A549 (cell line): Measurements from ENCODE around the gene ERICH6. TPM values are rescaled to one million over a fixed set of nuclear protein-coding genes. Genes with fewer than 3 reads are reported as not detected.

Experiments used
- ATAC-seq, 2 experiments: fragments of 200-7000 bp in 1 of 2; fragments of >200 bp in 1 of 2; cut with Nextera tagmentation in 1 of 2; cut with Tn5 transposase in 1 of 2; 3 replicates each; pipeline versions ENCODE4 v1.8.0 to v1.9.1; 2018 to 2020; ENCODE audit warnings: mild to moderate bottlenecking in 1 of 2, moderate library complexity in 1 of 2
- CTCF ChIA-PET: fragments of 300-600 bp; sonication (Branson Sonifier 250); formaldehyde crosslinking; extraction: SDS; loops from one replicate; lab custom pipeline; 2021; ENCODE audit warnings: antibody characterized with exemption, inconsistent platforms; lab: Yijun Ruan, JAX
- POLR2A ChIA-PET: fragments of 350-600 bp; formaldehyde crosslinking; extraction: SDS; loops from one replicate; lab custom pipeline; 2021; ENCODE audit warnings: antibody characterized with exemption, inconsistent platforms; lab: Yijun Ruan, JAX
- DNase-seq, 2 experiments: peaks; one replicate each; pipeline versions ENCODE4 v3.0.0 to v3.0.0-alpha.2; 2011 to 2016; ENCODE audit warnings: low read depth in 1 of 2, low spot score in 1 of 2
- FAIRE-seq: peaks from 2 replicates; lab custom pipeline; 2011; peaks lifted over from hg19 to GRCh38; lab: Jason Lieb, UNC
- H3K27ac ChIP-seq, 2 experiments: fragments of >200 bp; sonication (Bioruptor Twin); formaldehyde crosslinking; 3 replicates each; pipeline ENCODE4 v1.5.1; 2016 to 2017
- H3K4me1 ChIP-seq: fragments of >200 bp; sonication (Bioruptor Twin); formaldehyde crosslinking; 3 replicates; pipeline ENCODE4 v1.6.1; 2016
- H3K4me2 ChIP-seq: fragments of >200 bp; sonication (Bioruptor Twin); formaldehyde crosslinking; 3 replicates; pipeline ENCODE4 v1.6.1; 2016
- H3K4me3 ChIP-seq: fragments of >200 bp; sonication (Bioruptor Twin); formaldehyde crosslinking; 3 replicates; pipeline ENCODE4 v1.5.1; 2016
- H3K9me3 ChIP-seq: fragments of >200 bp; sonication (Bioruptor Twin); formaldehyde crosslinking; 3 replicates; pipeline ENCODE4 v1.6.1; 2016
- BHLHE40 ChIP-seq: IDR thresholded peaks from 2 replicates; pipeline ENCODE4 v1.6.1; 2012; ENCODE audit warnings: low read depth, low read length, inconsistent platforms
- CBX8 ChIP-seq: fragments of 200-600 bp; sonication (generic); IDR thresholded peaks from 2 replicates; pipeline ENCODE4 v1.6.1; 2016
- CEBPB ChIP-seq, 2 experiments: fragments of >200 bp in 1 of 2; sonication (Bioruptor Twin) in 1 of 2; formaldehyde crosslinking in 1 of 2; IDR thresholded peaks; 2 replicates each; pipeline ENCODE4 v1.6.1; 2012 to 2016
- CHD2 ChIP-seq: fragments of 150-350 bp; IDR thresholded peaks from 2 replicates; pipeline ENCODE4 v1.6.1; 2014; ENCODE audit warnings: low read length; ENCODE audit not compliant: partially characterized antibody
- CTCF ChIP-seq: fragments of >200 bp; sonication (Bioruptor Twin); formaldehyde crosslinking; IDR thresholded peaks from 3 replicates; pipeline ENCODE4 v1.5.1; 2016
- ESRRA ChIP-seq: fragments of 150-350 bp; IDR thresholded peaks from 2 replicates; pipeline ENCODE4 v1.6.1; 2014; ENCODE audit warnings: mild to moderate bottlenecking, low read length, borderline replicate concordance
- FOSL2 ChIP-seq, 2 experiments: fragments of 450-650 bp in 1 of 2; fragments of >200 bp in 1 of 2; sonication (Bioruptor Twin) in 1 of 2; formaldehyde crosslinking; IDR thresholded peaks; 2 replicates each; pipeline versions ENCODE4 v1.5.0 to v1.6.1; 2016 to 2020; ENCODE audit warnings: mild to moderate bottlenecking in 1 of 2, moderate library complexity in 1 of 2
- HEYL ChIP-seq: fragments of 250-450 bp; sonication (Bioruptor Pico); IDR thresholded peaks from 2 replicates; pipeline ENCODE4 v1.8.0; 2021; ENCODE audit warnings: mild to moderate bottlenecking, moderate library complexity
- HOXB13 ChIP-seq: fragments of 250-450 bp; sonication (Bioruptor Pico); IDR thresholded peaks from 2 replicates; pipeline ENCODE4 v1.5.0; 2020; ENCODE audit warnings: low read depth, mild to moderate bottlenecking, moderate library complexity
- HOXB5 ChIP-seq: fragments of 250-450 bp; sonication (Bioruptor Pico); IDR thresholded peaks from 2 replicates; pipeline ENCODE4 v1.5.0; 2020; ENCODE audit warnings: mild to moderate bottlenecking, moderate library complexity
- JUNB ChIP-seq: fragments of >200 bp; sonication (Bioruptor Twin); formaldehyde crosslinking; IDR thresholded peaks from 2 replicates; pipeline ENCODE4 v1.6.1; 2016
- MYC ChIP-seq: IDR thresholded peaks from 2 replicates; pipeline ENCODE4 v1.6.1; 2012; ENCODE audit warnings: mild to moderate bottlenecking, inconsistent platforms, low read length, improper control_type of control experiment, borderline replicate concordance
- NPAS2 ChIP-seq: fragments of 250-450 bp; sonication (Bioruptor Pico); IDR thresholded peaks from 2 replicates; pipeline ENCODE4 v1.8.0; 2022; ENCODE audit warnings: mild to moderate bottlenecking, moderate library complexity, borderline replicate concordance
- PBX3 ChIP-seq: IDR thresholded peaks from 2 replicates; pipeline ENCODE4 v1.6.1; 2012
- POLR2AphosphoS2 ChIP-seq: conservative IDR thresholded peaks from 2 replicates; pipeline ENCODE4 v1.6.1; 2012; ENCODE audit warnings: low read length, improper control_type of control experiment, inconsistent platforms
- RAD21 ChIP-seq, 2 experiments: fragments of >200 bp in 1 of 2; sonication (Bioruptor Twin) in 1 of 2; formaldehyde crosslinking in 1 of 2; IDR thresholded peaks in 1 of 2; conservative IDR thresholded peaks in 1 of 2; 2 replicates in 1 of 2; 3 replicates in 1 of 2; pipeline ENCODE4 v1.6.1; 2012 to 2018; ENCODE audit warnings: inconsistent platforms in 1 of 2
- RCOR1 ChIP-seq: fragments of 150-350 bp; IDR thresholded peaks from 2 replicates; pipeline ENCODE4 v1.6.1; 2014; ENCODE audit warnings: antibody characterized with exemption, low read length, low read depth
- SMC3 ChIP-seq: fragments of >200 bp; sonication (Bioruptor Twin); formaldehyde crosslinking; IDR thresholded peaks from 3 replicates; pipeline ENCODE4 v1.6.1; 2018; ENCODE audit warnings: inconsistent platforms
- SREBF2 ChIP-seq: fragments of 450-650 bp; IDR thresholded peaks from 2 replicates; pipeline ENCODE4 v1.6.1; 2014; ENCODE audit warnings: mild to moderate bottlenecking, moderate library complexity
- TFCP2L1 ChIP-seq: fragments of 250-450 bp; sonication (Bioruptor Pico); IDR thresholded peaks from 2 replicates; pipeline ENCODE4 v1.5.0; 2021; ENCODE audit warnings: mild to moderate bottlenecking
- ZSCAN20 ChIP-seq: fragments of 250-450 bp; sonication (Bioruptor Pico); IDR thresholded peaks from 2 replicates; pipeline ENCODE4 v1.8.0; 2022; ENCODE audit warnings: mild to moderate bottlenecking, moderate library complexity
- WGBS: methylation state at CpG from one replicate; pipeline ENCODE4 v1.1.6; 2017; ENCODE audit errors: missing lambda C conversion rate; 5-methylcytosine and 5-hydroxymethylcytosine counted together
- polyA plus RNA-seq, 4 experiments: library from polyadenylated mRNA; depleted of rRNA in 3 of 4; stranded (reverse); fragments of >200 nt; fragmentation: RNase III in 1 of 4; extraction: RNeasy Plus Mini Kit Qiagen cat#74134 plus additional on column Dnase treatment in 1 of 4; gene quantifications; 2 replicates in 3 of 4; 3 replicates in 1 of 4; pipeline ENCODE4 v1.2.3, GENCODE V29; 2011 to 2017
- TF ChIP-seq, protein P1 (sequence below): fragments of 250-450 bp; sonication (Bioruptor Pico); IDR thresholded peaks from 2 replicates; pipeline ENCODE4 v1.5.0; 2021; ENCODE audit warnings: mild to moderate bottlenecking, moderate library complexity, borderline replicate concordance

ERICH6 gene
- polyA plus RNA-seq, 2 of the 4 experiments (the other 2 are of a cell fraction), result 0.06 TPM; not detected in 1

- DNase-seq (peak; percentile 65 to 75), FAIRE-seq (peak; percentile 95), ATAC-seq (peak; percentile 71 to 86; a peak in 5 of 6 replicates)
- ChIA-PET CTCF (interaction anchor here (0.6 to 3.0 kb wide), 47 partner anchors 9 to 547 kb away, joined by 3 to 24 read pairs (median 4); partner anchors contain the start of genes ERICH6 and SIAH2), POLR2A (no interaction called here)
- Histone ChIP-seq H3K4me3 (no peak overlapping the region), H3K4me1 (no peaks in the 10 kb centered on the region; the same call in 2 of the 3 replicates), H3K4me2 (no peak overlapping the region), H3K9me3 (peaks cover 4% of the 10 kb centered on the region; the same call in 2 of the 3 replicates), H3K27ac (no peak overlapping the region)
- TF ChIP-seq FOSL2 (IDR thresholded peaks at IDR 0.05), result no peak
- TF ChIP-seq FOSL2 (CRISPR knock-in tag; IDR thresholded peaks at IDR 0.05), result no peak
- peak; percentile 75 for TF ChIP-seq SMC3
- no peak for TF ChIP-seq MYC
- TF ChIP-seq HOXB13 (CRISPR knock-in tag), result no peak
- peak; percentile 85 for TF ChIP-seq CTCF
- TF ChIP-seq RAD21 (conservative IDR thresholded peaks at IDR 0.05 in 1 of 2, IDR thresholded peaks at IDR 0.05 in 1 of 2), result peak; percentile 84 to 89
- WGBS, result 20% methylated on average over 13 of the region's 13 CpGs
Measured at GRCh38 chr3:150721285-150722130, 17.8 kb upstream of the ERICH6 start.

DNA sequence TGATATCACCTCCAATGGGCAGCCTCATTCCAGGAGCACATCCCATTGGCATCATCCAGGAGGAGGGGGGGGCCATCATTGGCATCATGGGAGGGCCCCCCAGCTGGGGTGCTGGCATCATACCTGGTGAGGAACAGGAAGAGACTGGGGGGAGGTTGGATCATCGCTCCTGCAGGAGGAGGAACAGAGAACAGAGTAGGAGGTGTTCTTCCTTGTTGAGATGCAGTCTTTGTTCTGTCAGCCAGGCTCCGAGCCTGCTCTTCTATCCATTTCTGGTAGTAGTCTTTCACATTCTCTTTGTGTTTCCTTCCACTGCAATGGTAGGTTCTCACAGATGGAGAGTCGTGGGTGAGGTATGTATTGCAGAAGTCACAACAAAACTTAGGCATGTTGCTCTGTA, 16.7 kb upstream of the ERICH6 start:
- H3K27ac ChIP-seq, result no peak overlapping the region
- DNase-seq, result no peak
- TF ChIP-seq CTCF (no peak), TFCP2L1 (CRISPR knock-in tag) (no peak), CEBPB (IDR thresholded peaks at IDR 0.05) (no peak), CHD2 (no peak), ESRRA (no peak), NPAS2 (no peak), HOXB5 (CRISPR knock-in tag) (no peak), PBX3 (no peak), BHLHE40 (no peak), POLR2AphosphoS2 (no peak), SREBF2 (no peak), RCOR1 (no peak), ZSCAN20 (CRISPR knock-in tag) (no peak), RAD21 (conservative IDR thresholded peaks at IDR 0.05 in 1 of 2, IDR thresholded peaks at IDR 0.05 in 1 of 2) (no peak), HEYL (CRISPR knock-in tag) (no peak), JUNB (no peak), CBX8 (no peak)
- TF ChIP-seq, protein P1, sequence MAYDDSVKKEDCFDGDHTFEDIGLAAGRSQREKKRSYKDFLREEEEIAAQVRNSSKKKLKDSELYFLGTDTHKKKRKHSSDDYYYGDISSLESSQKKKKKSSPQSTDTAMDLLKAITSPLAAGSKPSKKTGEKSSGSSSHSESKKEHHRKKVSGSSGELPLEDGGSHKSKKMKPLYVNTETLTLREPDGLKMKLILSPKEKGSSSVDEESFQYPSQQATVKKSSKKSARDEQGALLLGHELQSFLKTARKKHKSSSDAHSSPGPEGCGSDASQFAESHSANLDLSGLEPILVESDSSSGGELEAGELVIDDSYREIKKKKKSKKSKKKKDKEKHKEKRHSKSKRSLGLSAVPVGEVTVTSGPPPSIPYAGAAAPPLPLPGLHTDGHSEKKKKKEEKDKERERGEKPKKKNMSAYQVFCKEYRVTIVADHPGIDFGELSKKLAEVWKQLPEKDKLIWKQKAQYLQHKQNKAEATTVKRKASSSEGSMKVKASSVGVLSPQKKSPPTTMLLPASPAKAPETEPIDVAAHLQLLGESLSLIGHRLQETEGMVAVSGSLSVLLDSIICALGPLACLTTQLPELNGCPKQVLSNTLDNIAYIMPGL (CRISPR knock-in tag), result no peak
- H3K4me2 ChIP-seq, result no peak overlapping the region
- peaks cover 4% of the 10 kb centered on the region; the same call in 2 of the 3 replicates for H3K9me3 ChIP-seq
- H3K4me3 ChIP-seq, result no peak overlapping the region
- no peak for ATAC-seq
- WGBS, result 39% methylated on average over 3 of the region's 3 CpGs
- FAIRE-seq, result no peak
- ChIA-PET CTCF (interaction anchor here (0.5 to 3.0 kb wide), 29 partner anchors 8 to 427 kb away, joined by 3 to 24 read pairs (median 4); partner anchors contain the start of genes ERICH6 and SIAH2), POLR2A (no interaction called here)
- no peaks in the 10 kb centered on the region; the same call in 2 of the 3 replicates for H3K4me1 ChIP-seq
